Testis (tissue), 2 donors: ENCODE measurements around the gene RSPRY1.

ENCODE experiments used
- CTCF ChIP-seq, 3 experiments: fragments of 450-650 bp in 2 of 3; fragments of 200-600 bp in 1 of 3; sonication (generic) in 1 of 3; IDR thresholded peaks; one replicate each; pipeline ENCODE4 v1.5.1; 2016 to 2019; ENCODE audit warnings: antibody characterized with exemption in 3 of 3, mild to moderate bottlenecking in 2 of 3, moderate library complexity in 1 of 3
- POLR2A ChIP-seq: fragments of 450-650 bp; IDR thresholded peaks from one replicate; pipeline ENCODE4 v1.6.1; 2017; ENCODE audit warnings: antibody characterized with exemption, mild to moderate bottlenecking, moderate library complexity

- TF ChIP-seq CTCF (IDR thresholded peaks at IDR 0.05) (no peak), POLR2A (no peak)
Observed at GRCh38 chr16:57167538-57167937, 18.6 kb upstream of the RSPRY1 start.
